ENCODE results near the gene PPP2R5E. TPM values are rescaled to one million over a fixed set of nuclear protein-coding genes. Genes with fewer than 3 reads are reported as not detected.

Gene PPP2R5E
- total RNA-seq, 4 donors from 2014 or later, result 16.8 to 23.7 (median 20.4) TPM

- Histone ChIP-seq H3K9me3 (no peaks in the 10 kb centered on the region), H3K4me1 (no peaks in the 10 kb centered on the region), H3K27ac (no peak overlapping the region), H3K27me3 (no peaks in the 10 kb centered on the region), H3K36me3 (no peaks in the 10 kb centered on the region), H3K4me3 (no peak overlapping the region)
- no peak for DNase-seq (ENCODE audit: low spot score in 2 of 2)
- 64% methylated on average over 6 of the region's 6 CpGs for WGBS
- no peak for TF ChIP-seq EP300 (IDR thresholded peaks at IDR 0.05)
These were observed 214.1 kb downstream of the PPP2R5E start for GRCh38 chr14:63328787-63329737.

GRCh38 chr14:63326840-63327239 lies 216.3 kb downstream of the PPP2R5E start:
- Histone ChIP-seq H3K4me3 (no peak overlapping the region), H3K36me3 (no peaks in the 10 kb centered on the region), H3K27me3 (no peaks in the 10 kb centered on the region), H3K27ac (no peak overlapping the region), H3K4me1 (no peaks in the 10 kb centered on the region), H3K9me3 (no peaks in the 10 kb centered on the region)
- 99% methylated on average over 5 of the region's 5 CpGs for WGBS
- no peak for DNase-seq (ENCODE audit: low spot score in 2 of 2)
- TF ChIP-seq POLR2AphosphoS5 (IDR thresholded peaks at IDR 0.05) (no peak), POLR2A (IDR thresholded peaks at IDR 0.05) (no peak), CTCF (IDR thresholded peaks at IDR 0.05) (no peak), EP300 (IDR thresholded peaks at IDR 0.05) (no peak)

GRCh38 chr14:63322897-63323573 lies 220.1 kb downstream of the PPP2R5E start:
- 55% methylated on average over 9 of the region's 9 CpGs for WGBS

GRCh38 chr14:63322472-63322871 lies 220.7 kb downstream of the PPP2R5E start:
- Histone ChIP-seq H3K4me3 (no peak overlapping the region), H3K36me3 (no peaks in the 10 kb centered on the region), H3K4me1 (no peaks in the 10 kb centered on the region), H3K27ac (no peak overlapping the region), H3K27me3 (peaks cover 4% of the 10 kb centered on the region), H3K9me3 (no peaks in the 10 kb centered on the region)
- TF ChIP-seq POLR2AphosphoS5 (IDR thresholded peaks at IDR 0.05), result no peak
- TF ChIP-seq EP300 (IDR thresholded peaks at IDR 0.05), result no peak
- no peak for TF ChIP-seq CTCF (IDR thresholded peaks at IDR 0.05)
- no peak for TF ChIP-seq POLR2A (IDR thresholded peaks at IDR 0.05)
- DNase-seq (ENCODE audit: low spot score in 2 of 2), result no peak
- 90% methylated on average over 1 of the region's 1 CpG for WGBS

More at GRCh38 chr14:63322897-63323573, 220.1 kb downstream of the PPP2R5E start:
- no peak for TF ChIP-seq POLR2A (IDR thresholded peaks at IDR 0.05)
- TF ChIP-seq EP300 (IDR thresholded peaks at IDR 0.05), result no peak
- no peak for TF ChIP-seq POLR2AphosphoS5 (IDR thresholded peaks at IDR 0.05)
- no peak for TF ChIP-seq CTCF (IDR thresholded peaks at IDR 0.05)
- Histone ChIP-seq H3K27me3 (peaks cover 4% of the 10 kb centered on the region), H3K27ac (no peak overlapping the region), H3K36me3 (no peaks in the 10 kb centered on the region), H3K9me3 (no peaks in the 10 kb centered on the region), H3K4me1 (no peaks in the 10 kb centered on the region), H3K4me3 (no peak overlapping the region)
- DNase-seq (ENCODE audit: low spot score in 2 of 2), result no peak

Other genes with a start within 250 kb of the PPP2R5E start
- gene GPHB5, start 224.4 kb downstream of the PPP2R5E start, total RNA-seq, result not detected
- 1 to 10 TPM; 4.7 to 6.5 (median 6.0) TPM for gene WDR89, start 98.5 kb upstream of the PPP2R5E start, total RNA-seq
- 10 to 100 TPM in 1 of 4 donors, 1 to 10 TPM in 3; 5.4 to 10.9 (median 8.0) TPM for gene SGPP1, start 184.7 kb upstream of the PPP2R5E start, total RNA-seq

Data from suprapubic skin (tissue), 4 donors.